ENCODE results near the gene PTGR1. TPM values are rescaled to one million over a fixed set of nuclear protein-coding genes. Genes with fewer than 3 reads are reported as not detected.
A peak's percentile ranks its signal among the peaks of the same experiment; 100 is the strongest.

The PTGR1 gene
- total RNA-seq (2014; rRNA removed; shearing (Covaris generic)) (65.2 and 74.9 TPM in 2 replicates), polyA plus RNA-seq (2016; fragmentation: Nextera tagmentation; extraction: Ambion mirVana) (91.9 and 99.5 TPM in 2 replicates)

DNA sequence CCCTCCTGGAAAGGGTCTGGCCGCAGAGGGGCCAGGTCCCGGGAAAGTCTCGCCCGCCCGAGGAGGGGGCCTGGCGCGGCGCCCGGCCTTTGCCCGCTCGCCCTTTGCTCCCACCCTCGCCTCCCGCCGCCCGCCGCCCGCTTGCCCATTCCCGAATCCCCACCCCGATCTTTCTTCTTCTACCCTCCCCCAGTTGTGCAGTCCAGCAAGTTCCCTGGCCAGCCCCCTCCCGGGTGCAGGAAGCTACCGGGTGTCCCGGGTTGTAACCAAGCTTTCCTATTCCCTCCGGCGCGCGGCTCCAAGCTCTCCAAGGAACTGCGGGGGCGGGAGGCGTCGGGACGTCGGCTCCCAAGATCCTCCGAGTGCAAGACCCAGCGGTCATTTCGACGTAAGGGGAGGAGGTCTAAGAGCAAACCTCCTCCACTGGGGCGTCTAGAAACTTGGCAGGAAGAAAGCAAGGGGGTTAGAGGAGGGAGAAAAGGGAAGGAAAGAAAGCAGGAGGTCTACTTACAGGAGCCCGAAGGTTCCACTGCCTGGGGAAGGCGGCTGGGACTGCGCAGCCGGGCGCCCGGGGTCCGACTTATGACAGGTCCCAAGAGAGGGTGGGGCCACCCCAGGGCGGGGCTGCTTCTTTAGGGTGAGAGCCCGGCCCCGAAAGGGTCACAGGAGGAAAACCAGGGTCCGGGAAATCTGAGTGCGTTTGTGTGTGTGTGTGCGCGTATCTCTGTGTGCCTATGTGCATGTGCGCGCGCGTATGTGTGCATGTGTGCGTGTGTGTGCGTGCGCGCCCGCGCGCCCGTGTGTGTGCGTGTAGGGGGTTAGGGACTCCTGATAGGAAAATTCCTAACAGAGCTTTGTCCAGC is at the start of gene PTGR1:
Gene PTGR1 (minus strand): TSS at position 556 of the 863 bp plus-strand sequence. CDS start 2,225 bp downstream, outside the sequence.
- H2AFZ ChIP-seq = peak within 1 kb of the TSS; percentile 98
- H3K4me2 ChIP-seq (ENCODE audit: unreplicated experiment) = peak within 1 kb of the TSS; percentile 91
- H3K27ac ChIP-seq = peak within 1 kb of the TSS; percentile 90
- H3K9me2 ChIP-seq (ENCODE audit: insufficient read depth) = no peaks in the 10 kb centered on the region
- DNase-seq = peak; percentile 99
- TF ChIP-seq EZH2 (IDR thresholded peaks at IDR 0.05; ENCODE audit: insufficient read depth, poor library complexity, severe bottlenecking) = no peak
- no peak for TF ChIP-seq EZH2phosphoT487 (IDR thresholded peaks at IDR 0.05; ENCODE audit: insufficient read depth, low read depth)
- 1 to 2% methylated on average over 44 to 64 of the region's 64 CpGs for WGBS, 2 experiments (ENCODE audit: low coverage in 1 of 2, low lambda C conversion rate in 2 of 2, missing lambda C conversion rate in 2 of 2)
- peak within 1 kb of the TSS; percentile 94 for H3K9ac ChIP-seq
- H3K27me3 ChIP-seq (replicated peaks; ENCODE audit: insufficient read depth) = no peaks in the 10 kb centered on the region
- H3K9me3 ChIP-seq (ENCODE audit: low read depth) = no peaks in the 10 kb centered on the region
- H4K20me1 ChIP-seq (ENCODE audit: insufficient read depth) = no peaks in the 10 kb centered on the region
- peaks cover 12% of the 10 kb centered on the region; the same call in 1 of the 2 replicates for H3K36me3 ChIP-seq (ENCODE audit: low read depth)
- peaks cover 14% of the 10 kb centered on the region; the same call in 1 of the 2 replicates for H3K4me1 ChIP-seq (ENCODE audit: insufficient read depth)
- in situ Hi-C loops (cut with MboI) = no loop called here
- H3K4me3 ChIP-seq = peak within 1 kb of the TSS; percentile 85
- peaks cover 16% of the 10 kb centered on the region for H3F3A ChIP-seq (ENCODE audit: insufficient read depth)
- H3K79me2 ChIP-seq (ENCODE audit: insufficient read depth) = peaks cover 18% of the 10 kb centered on the region

DNA sequence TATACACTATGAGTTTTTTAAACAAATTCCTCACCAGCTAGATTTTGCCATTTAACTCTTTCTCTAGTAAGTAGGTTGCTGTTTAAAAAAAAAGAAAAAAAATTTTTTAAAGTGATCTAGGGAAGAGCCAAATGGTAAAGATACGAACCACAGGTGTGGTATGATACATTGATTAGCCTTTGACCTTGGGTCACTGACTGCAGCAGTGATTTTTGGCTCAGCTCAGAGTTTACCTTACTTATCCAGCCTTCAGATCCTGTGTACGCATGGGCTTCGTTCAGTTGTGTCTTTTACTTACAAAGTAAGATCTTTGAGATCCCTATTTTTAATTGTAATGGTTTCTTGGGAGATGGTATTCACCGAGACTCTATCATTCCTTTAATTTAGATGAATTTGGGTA is 49.6 kb upstream of the PTGR1 start:
- H3K9me2 ChIP-seq (ENCODE audit: insufficient read depth) = no peaks in the 10 kb centered on the region
- in situ Hi-C loops (cut with MboI) = no loop called here
- H3K27me3 ChIP-seq (replicated peaks; ENCODE audit: insufficient read depth) = no peaks in the 10 kb centered on the region
- TF ChIP-seq EZH2 (IDR thresholded peaks at IDR 0.05; ENCODE audit: insufficient read depth, poor library complexity, severe bottlenecking) (no peak), EZH2phosphoT487 (IDR thresholded peaks at IDR 0.05; ENCODE audit: insufficient read depth, low read depth) (no peak)
- no peaks in the 10 kb centered on the region for H3K4me1 ChIP-seq (ENCODE audit: insufficient read depth)
- no peak overlapping the region for H3K4me2 ChIP-seq (ENCODE audit: unreplicated experiment)
- no peaks in the 10 kb centered on the region for H3F3A ChIP-seq (ENCODE audit: insufficient read depth)
- H3K79me2 ChIP-seq (ENCODE audit: insufficient read depth) = peaks cover 49% of the 10 kb centered on the region
- H4K20me1 ChIP-seq (ENCODE audit: insufficient read depth) = no peaks in the 10 kb centered on the region
- no peak overlapping the region for H2AFZ ChIP-seq
- no peak for DNase-seq
- no peaks in the 10 kb centered on the region for H3K9me3 ChIP-seq (ENCODE audit: low read depth)
- H3K9ac ChIP-seq = no peak overlapping the region
- WGBS, 2 experiments (ENCODE audit: low coverage in 1 of 2, low lambda C conversion rate in 2 of 2, missing lambda C conversion rate in 2 of 2) = 98 to 99% methylated on average over 4 of the region's 4 CpGs
- peaks cover 35% of the 10 kb centered on the region for H3K36me3 ChIP-seq (ENCODE audit: low read depth)
- H3K4me3 ChIP-seq = no peak overlapping the region
- no peak overlapping the region for H3K27ac ChIP-seq

DNA sequence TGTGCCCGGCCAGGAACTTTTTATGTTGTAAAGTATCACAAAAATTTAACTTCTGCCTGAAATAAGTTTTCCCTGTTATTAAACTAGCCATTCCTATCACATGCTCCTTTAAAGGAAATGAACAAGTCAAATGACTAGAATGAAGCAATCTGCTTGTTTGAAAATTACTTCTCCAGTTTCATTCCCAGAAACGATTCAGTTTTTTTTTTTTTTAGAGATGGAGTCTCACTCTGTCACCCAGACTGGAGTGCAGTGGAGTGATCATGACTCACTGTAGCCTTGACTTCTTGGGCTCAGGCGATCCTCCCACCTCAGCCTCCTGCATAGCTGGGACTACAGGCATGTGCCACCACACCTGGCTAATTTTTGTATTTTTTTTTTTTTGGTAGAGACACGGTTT is 48.6 kb upstream of the PTGR1 start:
- Histone ChIP-seq H3K4me2 (ENCODE audit: unreplicated experiment) (no peak overlapping the region), H3K9me2 (ENCODE audit: insufficient read depth) (no peaks in the 10 kb centered on the region), H3K9me3 (ENCODE audit: low read depth) (no peaks in the 10 kb centered on the region), H3K27ac (no peak overlapping the region), H3F3A (ENCODE audit: insufficient read depth) (no peaks in the 10 kb centered on the region), H4K20me1 (ENCODE audit: insufficient read depth) (no peaks in the 10 kb centered on the region), H3K36me3 (ENCODE audit: low read depth) (peaks cover 29% of the 10 kb centered on the region), H3K79me2 (ENCODE audit: insufficient read depth) (peaks cover 59% of the 10 kb centered on the region), H3K4me1 (ENCODE audit: insufficient read depth) (no peaks in the 10 kb centered on the region), H3K9ac (no peak overlapping the region), H2AFZ (no peak overlapping the region), H3K27me3 (replicated peaks; ENCODE audit: insufficient read depth) (no peaks in the 10 kb centered on the region), H3K4me3 (no peak overlapping the region)
- in situ Hi-C loops (cut with MboI) = no loop called here
- DNase-seq = no peak
- TF ChIP-seq EZH2 (IDR thresholded peaks at IDR 0.05; ENCODE audit: insufficient read depth, poor library complexity, severe bottlenecking) = no peak
- TF ChIP-seq EZH2phosphoT487 (IDR thresholded peaks at IDR 0.05; ENCODE audit: insufficient read depth, low read depth) = no peak
- 74 to 77% methylated on average over 4 of the region's 4 CpGs for WGBS, 2 experiments (ENCODE audit: low coverage in 1 of 2, low lambda C conversion rate in 2 of 2, missing lambda C conversion rate in 2 of 2)

DNA sequence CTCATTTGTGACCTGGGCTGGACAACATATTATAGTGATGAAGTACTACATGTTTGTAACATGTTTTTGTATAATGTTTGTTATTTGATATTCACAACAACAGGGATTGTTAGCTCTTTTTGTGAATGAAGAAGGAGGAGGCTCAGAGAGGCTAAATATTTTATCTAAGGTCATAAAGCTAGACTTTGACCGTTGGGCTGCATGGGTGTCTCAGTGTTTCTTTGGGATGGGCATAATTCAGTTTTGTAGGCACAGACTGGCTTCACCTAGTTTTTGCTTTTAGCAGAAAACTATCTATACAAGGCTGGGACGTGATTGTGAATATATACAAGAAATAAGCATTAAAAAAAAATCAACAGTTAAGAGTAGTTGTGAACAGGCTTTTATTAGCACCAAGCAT is 47.0 kb upstream of the PTGR1 start:
- Histone ChIP-seq H2AFZ (no peak overlapping the region), H3K9ac (no peak overlapping the region), H3K4me2 (ENCODE audit: unreplicated experiment) (no peak overlapping the region), H3K9me3 (ENCODE audit: low read depth) (no peaks in the 10 kb centered on the region), H3K27me3 (replicated peaks; ENCODE audit: insufficient read depth) (no peaks in the 10 kb centered on the region), H3K36me3 (ENCODE audit: low read depth) (peaks cover 29% of the 10 kb centered on the region), H3K27ac (no peak overlapping the region), H3K79me2 (ENCODE audit: insufficient read depth) (peaks cover 65% of the 10 kb centered on the region), H3K4me1 (ENCODE audit: insufficient read depth) (no peaks in the 10 kb centered on the region), H3F3A (ENCODE audit: insufficient read depth) (no peaks in the 10 kb centered on the region), H3K9me2 (ENCODE audit: insufficient read depth) (no peaks in the 10 kb centered on the region), H3K4me3 (no peak overlapping the region), H4K20me1 (ENCODE audit: insufficient read depth) (no peaks in the 10 kb centered on the region; the same call in 1 of the 2 replicates)
- TF ChIP-seq EZH2phosphoT487 (IDR thresholded peaks at IDR 0.05; ENCODE audit: insufficient read depth, low read depth) (no peak), EZH2 (IDR thresholded peaks at IDR 0.05; ENCODE audit: insufficient read depth, poor library complexity, severe bottlenecking) (no peak)
- 97 to 100% methylated on average over 2 of the region's 2 CpGs for WGBS, 2 experiments (ENCODE audit: low coverage in 1 of 2, low lambda C conversion rate in 2 of 2, missing lambda C conversion rate in 2 of 2)
- in situ Hi-C loops (cut with MboI) = no loop called here
- no peak for DNase-seq
